NCI-H2029 (cell line): ENCODE measurements around the gene PCDHGA7.
"Not testable (repeated sequence)": the region's sequence is repeated elsewhere in the genome, so short reads cannot be mapped to it uniquely, and the experiment has no call there.

ENCODE experiments used
- DNase-seq: peaks from one replicate; lab custom pipeline; 2025; lab: John Stamatoyannopoulos, UW

The PCDHGA7 gene

GRCh38 chr5:141366016-141366896 lies 16.3 kb upstream of the PCDHGA7 start:
- no peak for DNase-seq

GRCh38 chr5:141369994-141370848 lies 12.3 kb upstream of the PCDHGA7 start, which contains the start of gene PCDHGB3:
Gene PCDHGB3, plus strand, starts transcription at chr5:141370242. Its CDS starts 153 bp downstream, at chr5:141370395.
- no peak for DNase-seq

GRCh38 chr5:141371572-141372475 lies 10.7 kb upstream of the PCDHGA7 start:
- DNase-seq = no peak

- DNase-seq = no peak
These were observed 8.7 kb upstream of the PCDHGA7 start, which contains the start of gene PCDHGA6 for GRCh38 chr5:141373673-141374317. Gene PCDHGA6, plus strand, starts transcription at chr5:141373891. Its CDS starts 193 bp downstream, at chr5:141374084.

GRCh38 chr5:141374627-141375026 lies 7.9 kb upstream of the PCDHGA7 start:
- no peak for DNase-seq

GRCh38 chr5:141375444-141376155 lies 6.9 kb upstream of the PCDHGA7 start:
- DNase-seq = not testable (repeated sequence)

GRCh38 chr5:141383345-141383744 lies 803 bp downstream of the PCDHGA7 start:
- DNase-seq = no peak

GRCh38 chr5:141384471-141385267 lies 2.1 kb downstream of the PCDHGA7 start:
- DNase-seq = no peak

GRCh38 chr5:141387557-141388311 lies 5.2 kb downstream of the PCDHGA7 start, which contains the start of gene PCDHGB4:
Gene PCDHGB4, plus strand, starts transcription at chr5:141387698. Its CDS starts 187 bp downstream, at chr5:141387885.
- not testable (repeated sequence) for DNase-seq

- no peak for DNase-seq
These were observed 6.1 kb downstream of the PCDHGA7 start for GRCh38 chr5:141388661-141389060.

GRCh38 chr5:141389153-141390042 lies 6.9 kb downstream of the PCDHGA7 start:
- DNase-seq = no peak

- no peak for DNase-seq
These were observed 10.1 kb downstream of the PCDHGA7 start, which contains the start of gene PCDHGA8 for GRCh38 chr5:141392429-141393198. Gene PCDHGA8, plus strand, starts transcription at chr5:141392633. Its CDS starts 181 bp downstream, at chr5:141392814.

GRCh38 chr5:141393267-141393666 lies 10.7 kb downstream of the PCDHGA7 start:
- DNase-seq = no peak

GRCh38 chr5:141394401-141395187 lies 12.1 kb downstream of the PCDHGA7 start:
- not testable (repeated sequence) for DNase-seq

- not testable (repeated sequence) for DNase-seq
These were observed 15.4 kb downstream of the PCDHGA7 start, which contains the start of gene PCDHGB5 for GRCh38 chr5:141397756-141398551. Gene PCDHGB5, plus strand, starts transcription at chr5:141397947. Its CDS starts 181 bp downstream, at chr5:141398128.
